Astrocyte (in vitro differentiated cells and primary cell): ENCODE measurements around the gene SPACA7. TPM values are rescaled to one million over a fixed set of nuclear protein-coding genes. Genes with fewer than 3 reads are reported as not detected.

ENCODE experiments used
- DNase-seq: peaks from one replicate; pipeline ENCODE4 v3.0.0-alpha.2; 2010; ENCODE audit warnings: low read depth
- FAIRE-seq: peaks from 2 replicates; lab custom pipeline; 2011; peaks lifted over from hg19 to GRCh38; lab: Jason Lieb, UNC
- H2AFZ ChIP-seq: 2 replicates; pipeline ENCODE4 v1.6.0; 2012; ENCODE audit warnings: low read depth, low read length, inconsistent platforms
- H3K27ac ChIP-seq: 2 replicates; pipeline ENCODE4 v1.5.1; 2011; ENCODE audit warnings: low read depth, low read length, inconsistent platforms
- H3K27me3 ChIP-seq: 2 replicates; pipeline ENCODE4 v1.6.0; 2011; ENCODE audit warnings: low read length, inconsistent platforms; ENCODE audit not compliant: insufficient read depth
- H3K36me3 ChIP-seq: 2 replicates; pipeline ENCODE4 v1.5.1; 2011; ENCODE audit warnings: low read length, inconsistent platforms; ENCODE audit not compliant: insufficient read depth
- H3K4me1 ChIP-seq: 2 replicates; pipeline ENCODE4 v1.5.1; 2011; ENCODE audit warnings: low read length, inconsistent platforms; ENCODE audit not compliant: insufficient read depth
- H3K4me2 ChIP-seq: 2 replicates; pipeline ENCODE4 v1.6.0; 2012; ENCODE audit warnings: low read length, inconsistent platforms
- H3K4me3 ChIP-seq: 2 replicates; pipeline ENCODE4 v1.5.1; 2011; ENCODE audit warnings: low read depth, mild to moderate bottlenecking, low read length, inconsistent platforms; ENCODE audit not compliant: insufficient read depth
- H3K79me2 ChIP-seq: 2 replicates; pipeline ENCODE4 v1.6.0; 2012; ENCODE audit warnings: mild to moderate bottlenecking, low read length, inconsistent platforms; ENCODE audit not compliant: insufficient read depth
- H3K9ac ChIP-seq: 2 replicates; pipeline ENCODE4 v1.6.0; 2012; ENCODE audit warnings: mild to moderate bottlenecking, low read length, inconsistent platforms
- H3K9me3 ChIP-seq: 2 replicates; pipeline ENCODE4 v1.5.1; 2012; ENCODE audit warnings: low read depth, mild to moderate bottlenecking, low read length, inconsistent platforms; ENCODE audit not compliant: insufficient read depth
- H4K20me1 ChIP-seq: 2 replicates; pipeline ENCODE4 v1.6.0; 2012; ENCODE audit warnings: low read length, inconsistent platforms; ENCODE audit not compliant: insufficient read depth
- H3K27ac Mint-ChIP-seq: one replicate; pipeline ENCODE4 v1.8.0; 2021; ENCODE audit warnings: mild to moderate bottlenecking, mixed read lengths; ENCODE audit not compliant: unreplicated experiment
- H3K27me3 Mint-ChIP-seq: one replicate; pipeline ENCODE4 v1.8.0; 2021; ENCODE audit warnings: low read depth, mixed read lengths; ENCODE audit not compliant: unreplicated experiment
- H3K36me3 Mint-ChIP-seq: one replicate; pipeline ENCODE4 v1.8.0; 2021; ENCODE audit warnings: low read depth, mixed read lengths; ENCODE audit not compliant: unreplicated experiment
- H3K4me1 Mint-ChIP-seq: one replicate; pipeline ENCODE4 v1.8.0; 2021; ENCODE audit warnings: low read depth, mixed read lengths; ENCODE audit not compliant: unreplicated experiment
- H3K4me3 Mint-ChIP-seq: one replicate; pipeline ENCODE4 v1.8.0; 2021; ENCODE audit warnings: mild to moderate bottlenecking, moderate library complexity, mixed read lengths; ENCODE audit not compliant: unreplicated experiment
- H3K9me3 Mint-ChIP-seq: one replicate; pipeline ENCODE4 v1.8.0; 2021; ENCODE audit warnings: mild to moderate bottlenecking, mixed read lengths; ENCODE audit not compliant: unreplicated experiment
- EZH2 ChIP-seq: IDR thresholded peaks from 2 replicates; pipeline ENCODE4 v1.6.1; 2012; ENCODE audit warnings: mild to moderate bottlenecking, low read length, inconsistent platforms; ENCODE audit not compliant: insufficient read depth
- total RNA-seq: library from RNA; stranded (reverse); gene quantifications from 2 replicates; pipeline ENCODE4 v1.2.1, GENCODE V29; 2021
- TF ChIP-seq, protein P1 (sequence below): IDR thresholded peaks from 2 replicates; pipeline ENCODE4 v1.5.1; 2011; ENCODE audit warnings: low read depth, mild to moderate bottlenecking, inconsistent platforms, low read length, moderate library complexity; ENCODE audit not compliant: insufficient read depth

SPACA7 gene
- total RNA-seq, 1 donor from 2014 or later: not detected

DNA sequence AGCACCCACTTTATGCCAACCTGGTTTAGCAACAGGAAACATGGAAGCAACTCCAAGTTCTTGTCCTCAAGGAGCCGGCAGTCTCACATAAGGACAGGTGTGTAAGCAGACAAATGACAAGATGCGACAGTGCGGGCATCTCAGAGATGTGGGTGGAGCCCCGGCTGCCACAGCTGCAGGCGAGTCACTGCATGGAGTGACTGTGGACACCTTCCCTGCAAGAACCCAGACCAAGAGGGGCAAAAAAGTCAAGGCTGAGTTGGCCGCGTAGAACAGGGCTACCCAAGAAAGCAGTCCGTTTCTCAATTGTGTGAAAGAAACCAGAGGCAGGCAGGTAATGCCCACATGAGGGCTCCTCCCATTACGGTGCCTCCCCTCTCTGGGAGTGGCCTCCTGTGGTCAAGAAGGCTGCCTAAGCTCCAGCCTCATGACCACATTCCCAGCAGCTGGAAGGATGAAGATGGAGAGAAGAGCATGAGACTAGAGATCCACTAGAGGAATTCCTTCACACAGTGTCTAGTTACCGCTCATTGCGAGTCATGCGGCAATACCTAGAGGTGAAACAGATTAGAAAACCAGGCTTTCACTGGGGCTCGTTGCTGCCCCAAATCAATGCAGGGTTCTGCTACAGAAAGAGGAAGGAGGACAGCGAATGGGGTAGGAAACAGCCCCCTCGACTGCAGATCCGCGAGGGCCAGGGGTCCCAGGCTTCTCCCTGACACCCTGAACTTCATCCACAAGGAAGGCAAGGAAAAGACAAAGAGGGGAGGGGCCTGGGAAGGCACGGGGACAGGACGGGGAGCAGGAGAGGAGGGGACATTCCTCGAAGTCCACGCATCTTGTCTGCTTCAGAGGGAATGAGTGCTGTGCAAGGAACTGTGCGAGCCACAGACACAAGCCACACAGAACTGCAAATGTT lies 80.2 kb downstream of the SPACA7 start:
- Histone ChIP-seq H3K9ac (no peak overlapping the region), H3K9me3 (peaks cover 3% of the 10 kb centered on the region), H3K79me2 (no peaks in the 10 kb centered on the region), H3K27me3 (no peaks in the 10 kb centered on the region), H3K4me2 (no peak overlapping the region), H2AFZ (no peak overlapping the region), H3K4me1 (no peaks in the 10 kb centered on the region), H3K4me3 (no peak overlapping the region), H3K36me3 (no peaks in the 10 kb centered on the region), H4K20me1 (no peaks in the 10 kb centered on the region), H3K27ac (no peak overlapping the region)
- H3K4me1 Mint-ChIP-seq: no peaks in the 10 kb centered on the region
- H3K27ac Mint-ChIP-seq: no peak overlapping the region
- H3K4me3 Mint-ChIP-seq: no peak overlapping the region
- H3K36me3 Mint-ChIP-seq: no peaks in the 10 kb centered on the region
- DNase-seq (no peak), FAIRE-seq (no peak)
- peaks cover 12% of the 10 kb centered on the region for H3K9me3 Mint-ChIP-seq
- H3K27me3 Mint-ChIP-seq: peaks cover 23% of the 10 kb centered on the region
- TF ChIP-seq EZH2: no peak
- TF ChIP-seq, protein P1, sequence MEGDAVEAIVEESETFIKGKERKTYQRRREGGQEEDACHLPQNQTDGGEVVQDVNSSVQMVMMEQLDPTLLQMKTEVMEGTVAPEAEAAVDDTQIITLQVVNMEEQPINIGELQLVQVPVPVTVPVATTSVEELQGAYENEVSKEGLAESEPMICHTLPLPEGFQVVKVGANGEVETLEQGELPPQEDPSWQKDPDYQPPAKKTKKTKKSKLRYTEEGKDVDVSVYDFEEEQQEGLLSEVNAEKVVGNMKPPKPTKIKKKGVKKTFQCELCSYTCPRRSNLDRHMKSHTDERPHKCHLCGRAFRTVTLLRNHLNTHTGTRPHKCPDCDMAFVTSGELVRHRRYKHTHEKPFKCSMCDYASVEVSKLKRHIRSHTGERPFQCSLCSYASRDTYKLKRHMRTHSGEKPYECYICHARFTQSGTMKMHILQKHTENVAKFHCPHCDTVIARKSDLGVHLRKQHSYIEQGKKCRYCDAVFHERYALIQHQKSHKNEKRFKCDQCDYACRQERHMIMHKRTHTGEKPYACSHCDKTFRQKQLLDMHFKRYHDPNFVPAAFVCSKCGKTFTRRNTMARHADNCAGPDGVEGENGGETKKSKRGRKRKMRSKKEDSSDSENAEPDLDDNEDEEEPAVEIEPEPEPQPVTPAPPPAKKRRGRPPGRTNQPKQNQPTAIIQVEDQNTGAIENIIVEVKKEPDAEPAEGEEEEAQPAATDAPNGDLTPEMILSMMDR: no peak

DNA sequence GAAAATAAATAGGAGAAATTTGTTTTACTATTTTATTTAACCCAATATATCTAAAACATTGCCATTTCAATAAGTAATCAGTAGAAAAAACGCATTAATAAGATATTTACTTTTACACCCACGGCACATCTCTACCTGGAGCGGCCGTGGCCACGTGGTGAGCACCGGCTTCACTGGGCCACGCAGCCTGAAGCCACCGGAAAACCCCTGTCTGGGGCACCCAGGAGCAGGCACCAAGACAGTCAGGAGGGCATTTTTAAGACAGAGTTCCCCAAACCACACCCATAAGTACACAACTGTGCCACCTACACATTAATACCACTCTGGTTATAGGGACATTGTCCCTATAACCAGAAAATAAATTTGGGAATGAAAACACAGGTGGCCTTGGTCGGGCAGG lies 80.9 kb downstream of the SPACA7 start:
- Mint-ChIP-seq H3K27ac (no peak overlapping the region), H3K4me3 (no peak overlapping the region), H3K4me1 (no peaks in the 10 kb centered on the region), H3K9me3 (peaks cover 14% of the 10 kb centered on the region), H3K27me3 (peaks cover 23% of the 10 kb centered on the region), H3K36me3 (no peaks in the 10 kb centered on the region)
- peaks cover 3% of the 10 kb centered on the region for H3K9me3 ChIP-seq
- DNase-seq (no peak), FAIRE-seq (no peak)
- H3K36me3 ChIP-seq: no peaks in the 10 kb centered on the region
- H2AFZ ChIP-seq: no peak overlapping the region
- no peaks in the 10 kb centered on the region for H3K4me1 ChIP-seq
- H3K27ac ChIP-seq: no peak overlapping the region
- H4K20me1 ChIP-seq: no peaks in the 10 kb centered on the region
- no peak overlapping the region for H3K4me2 ChIP-seq
- no peak overlapping the region for H3K9ac ChIP-seq
- TF ChIP-seq, protein P1: no peak
- TF ChIP-seq EZH2: no peak
- H3K27me3 ChIP-seq: no peaks in the 10 kb centered on the region
- H3K4me3 ChIP-seq: no peak overlapping the region
- H3K79me2 ChIP-seq: no peaks in the 10 kb centered on the region

DNA sequence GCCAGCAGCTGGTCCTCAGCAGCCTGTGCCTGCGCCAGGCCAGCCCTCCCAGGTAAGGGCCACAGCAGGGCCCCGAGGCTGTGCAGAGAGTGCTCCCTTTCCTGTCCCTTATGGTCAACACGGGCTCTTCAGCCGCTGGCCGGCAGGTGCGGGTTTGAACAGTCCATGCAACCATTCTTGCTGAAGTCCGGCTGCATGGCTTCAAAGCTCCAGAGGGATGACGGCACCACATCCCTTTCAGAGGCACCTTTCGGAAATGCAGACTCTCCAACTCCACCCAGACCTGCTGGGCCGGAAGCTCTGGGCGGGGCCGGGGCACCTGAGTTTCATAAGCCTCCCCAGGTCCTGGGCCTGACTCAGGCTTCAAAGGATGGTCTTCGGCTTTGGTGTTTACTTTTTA lies 81.3 kb downstream of the SPACA7 start:
- Histone ChIP-seq H2AFZ (no peak overlapping the region), H3K4me2 (no peak overlapping the region), H3K27ac (no peak overlapping the region), H3K4me1 (no peaks in the 10 kb centered on the region), H3K9me3 (peaks cover 3% of the 10 kb centered on the region), H3K9ac (no peak overlapping the region), H3K27me3 (no peaks in the 10 kb centered on the region), H3K4me3 (no peak overlapping the region), H4K20me1 (no peaks in the 10 kb centered on the region), H3K79me2 (no peaks in the 10 kb centered on the region), H3K36me3 (no peaks in the 10 kb centered on the region)
- Mint-ChIP-seq H3K9me3 (peaks cover 17% of the 10 kb centered on the region), H3K4me3 (no peak overlapping the region), H3K4me1 (no peaks in the 10 kb centered on the region), H3K36me3 (no peaks in the 10 kb centered on the region), H3K27ac (no peak overlapping the region), H3K27me3 (peaks cover 23% of the 10 kb centered on the region)
- DNase-seq: no peak
- TF ChIP-seq, protein P1: no peak
- TF ChIP-seq EZH2: no peak
- no peak for FAIRE-seq
